EL (cell line): Measurements from ENCODE around the gene DIPK1B.
A peak's percentile ranks its signal among the peaks of the same experiment; 100 is the strongest.
"Not testable (repeated sequence)": the region's sequence is repeated elsewhere in the genome, so short reads cannot be mapped to it uniquely, and the experiment has no call there.

Experiments
- DNase-seq: peaks from one replicate; pipeline ENCODE4 v3.0.0-alpha.2; 2016

Gene DIPK1B

GRCh38 chr9:136755302-136756133 is 43.1 kb downstream of the DIPK1B start:
- DNase-seq: not testable (repeated sequence)

- no peak for DNase-seq
These were observed 43.7 kb downstream of the DIPK1B start for GRCh38 chr9:136756134-136756438.

GRCh38 chr9:136756836-136757235 is 44.5 kb downstream of the DIPK1B start:
- DNase-seq: no peak

GRCh38 chr9:136757328-136757727 is 45.0 kb downstream of the DIPK1B start:
- DNase-seq: no peak

GRCh38 chr9:136757751-136758140 is 45.4 kb downstream of the DIPK1B start:
- no peak for DNase-seq

- no peak for DNase-seq
These were observed 46.6 kb downstream of the DIPK1B start for GRCh38 chr9:136759001-136759400.

- DNase-seq: no peak
These were observed 47.3 kb downstream of the DIPK1B start for GRCh38 chr9:136759436-136760325.

GRCh38 chr9:136760424-136760823 is 48.1 kb downstream of the DIPK1B start:
- DNase-seq: no peak

- peak; percentile 76 for DNase-seq
These were observed 48.6 kb downstream of the DIPK1B start for GRCh38 chr9:136760834-136761544.

GRCh38 chr9:136761545-136761981 is 49.2 kb downstream of the DIPK1B start:
- no peak for DNase-seq

- no peak for DNase-seq
These were observed 49.9 kb downstream of the DIPK1B start for GRCh38 chr9:136762221-136762691.

- peak; percentile 34 for DNase-seq
These were observed 50.7 kb downstream of the DIPK1B start for GRCh38 chr9:136762915-136763648.

GRCh38 chr9:136763649-136764035 is 51.3 kb downstream of the DIPK1B start:
- DNase-seq: no peak

GRCh38 chr9:136764301-136764891 is 52.0 kb downstream of the DIPK1B start, which contains the start of gene LCN15:
Gene LCN15, minus strand, starts transcription at chr9:136764518. Its CDS starts 30 bp downstream, at chr9:136764488.
- DNase-seq: no peak

GRCh38 chr9:136765041-136765440 is 52.7 kb downstream of the DIPK1B start:
- DNase-seq: no peak

GRCh38 chr9:136765745-136766409 is 53.5 kb downstream of the DIPK1B start:
- not testable (repeated sequence) for DNase-seq

- peak; percentile 43 for DNase-seq
These were observed 54.2 kb downstream of the DIPK1B start for GRCh38 chr9:136766410-136767120.

- no peak for DNase-seq
These were observed 57.4 kb downstream of the DIPK1B start for GRCh38 chr9:136769710-136770191.

- no peak for DNase-seq
These were observed 59.6 kb downstream of the DIPK1B start for GRCh38 chr9:136771907-136772415.

- peak; percentile 26 for DNase-seq
These were observed 61.1 kb downstream of the DIPK1B start for GRCh38 chr9:136773386-136774044.
